Measurements from ENCODE around the gene CNKSR1. TPM values are rescaled to one million over a fixed set of nuclear protein-coding genes. Genes with fewer than 3 reads are reported as not detected.
"Not testable (repeated sequence)": the region's sequence is repeated elsewhere in the genome, so short reads cannot be mapped to it uniquely, and the experiment has no call there.

The CNKSR1 gene
- total RNA-seq, 1 experiment from 2014 or later, result 18.0 TPM

DNA sequence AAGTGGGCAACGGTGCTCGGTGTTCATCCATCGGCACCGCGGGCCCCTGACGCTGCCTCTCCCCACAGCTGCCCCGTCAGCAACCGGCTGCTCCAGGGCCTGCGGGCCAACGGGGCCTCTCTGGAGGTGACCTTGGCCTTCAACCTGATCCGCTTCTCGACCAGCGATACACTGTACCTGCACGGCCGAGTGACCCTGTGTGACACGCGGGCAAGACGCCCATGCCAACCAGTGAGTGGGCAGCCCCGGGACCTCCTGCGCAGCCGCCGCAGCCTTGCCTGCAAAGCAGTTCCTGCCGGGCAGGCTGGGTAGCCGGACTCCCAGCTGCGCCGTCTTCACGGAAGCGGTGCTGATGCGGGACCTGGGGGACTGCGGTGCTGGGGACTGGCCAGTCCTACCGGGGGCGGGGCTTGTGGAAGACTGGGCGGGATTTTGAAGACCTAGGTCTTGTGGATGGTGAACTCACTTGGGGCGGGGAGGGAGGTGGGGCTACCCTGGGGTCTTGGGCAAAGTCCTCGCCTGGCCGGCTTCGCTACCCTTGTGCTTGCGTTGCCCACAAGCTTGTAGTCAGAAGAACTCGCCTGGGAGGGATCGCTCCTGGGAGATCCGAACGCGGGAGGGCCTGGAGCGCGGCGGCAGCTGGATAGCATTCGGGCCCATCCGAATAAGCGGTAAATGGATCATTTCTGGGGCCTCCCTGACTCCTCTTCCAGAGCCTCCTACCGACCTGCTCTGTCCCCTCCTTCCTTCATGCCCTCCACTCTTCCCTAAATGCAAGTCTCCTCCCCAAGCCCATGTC is 47.9 kb downstream of the CNKSR1 start (continued):
- TF ChIP-seq, protein P1, sequence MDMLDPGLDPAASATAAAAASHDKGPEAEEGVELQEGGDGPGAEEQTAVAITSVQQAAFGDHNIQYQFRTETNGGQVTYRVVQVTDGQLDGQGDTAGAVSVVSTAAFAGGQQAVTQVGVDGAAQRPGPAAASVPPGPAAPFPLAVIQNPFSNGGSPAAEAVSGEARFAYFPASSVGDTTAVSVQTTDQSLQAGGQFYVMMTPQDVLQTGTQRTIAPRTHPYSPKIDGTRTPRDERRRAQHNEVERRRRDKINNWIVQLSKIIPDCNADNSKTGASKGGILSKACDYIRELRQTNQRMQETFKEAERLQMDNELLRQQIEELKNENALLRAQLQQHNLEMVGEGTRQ (CRISPR knock-in tag; IDR thresholded peaks at IDR 0.05), result 0 out of 2 replicates have a peak, but pooled peaks have one; percentile 22
- TF ChIP-seq, protein P2, sequence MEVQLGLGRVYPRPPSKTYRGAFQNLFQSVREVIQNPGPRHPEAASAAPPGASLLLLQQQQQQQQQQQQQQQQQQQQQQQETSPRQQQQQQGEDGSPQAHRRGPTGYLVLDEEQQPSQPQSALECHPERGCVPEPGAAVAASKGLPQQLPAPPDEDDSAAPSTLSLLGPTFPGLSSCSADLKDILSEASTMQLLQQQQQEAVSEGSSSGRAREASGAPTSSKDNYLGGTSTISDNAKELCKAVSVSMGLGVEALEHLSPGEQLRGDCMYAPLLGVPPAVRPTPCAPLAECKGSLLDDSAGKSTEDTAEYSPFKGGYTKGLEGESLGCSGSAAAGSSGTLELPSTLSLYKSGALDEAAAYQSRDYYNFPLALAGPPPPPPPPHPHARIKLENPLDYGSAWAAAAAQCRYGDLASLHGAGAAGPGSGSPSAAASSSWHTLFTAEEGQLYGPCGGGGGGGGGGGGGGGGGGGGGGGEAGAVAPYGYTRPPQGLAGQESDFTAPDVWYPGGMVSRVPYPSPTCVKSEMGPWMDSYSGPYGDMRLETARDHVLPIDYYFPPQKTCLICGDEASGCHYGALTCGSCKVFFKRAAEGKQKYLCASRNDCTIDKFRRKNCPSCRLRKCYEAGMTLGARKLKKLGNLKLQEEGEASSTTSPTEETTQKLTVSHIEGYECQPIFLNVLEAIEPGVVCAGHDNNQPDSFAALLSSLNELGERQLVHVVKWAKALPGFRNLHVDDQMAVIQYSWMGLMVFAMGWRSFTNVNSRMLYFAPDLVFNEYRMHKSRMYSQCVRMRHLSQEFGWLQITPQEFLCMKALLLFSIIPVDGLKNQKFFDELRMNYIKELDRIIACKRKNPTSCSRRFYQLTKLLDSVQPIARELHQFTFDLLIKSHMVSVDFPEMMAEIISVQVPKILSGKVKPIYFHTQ (CRISPR knock-in tag; IDR thresholded peaks at IDR 0.05), result no peak

DNA sequence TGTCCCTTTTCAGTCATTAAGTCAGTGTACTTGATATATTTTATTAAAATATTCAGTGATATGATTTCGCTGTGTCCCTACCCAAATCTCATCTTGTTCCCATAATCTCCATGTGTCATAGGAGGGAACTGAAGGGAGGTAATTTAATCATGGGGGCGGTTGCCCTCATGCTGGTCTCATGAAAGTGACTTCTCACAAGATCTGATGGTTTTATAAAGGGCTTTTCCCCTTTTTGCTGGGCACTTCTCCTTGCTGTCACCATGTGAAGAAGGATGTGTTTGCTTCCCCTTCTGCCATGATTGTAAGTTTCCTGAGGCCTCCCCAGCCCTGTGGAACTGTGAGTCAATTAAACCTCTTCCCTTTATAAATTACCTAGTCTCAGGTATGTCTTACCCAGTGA is 53.4 kb downstream of the CNKSR1 start:
- H3K9me3 Mint-ChIP-seq; H3K36me3 Mint-ChIP-seq; H3K4me3 Mint-ChIP-seq; POLR2A ChIA-PET; ATAC-seq; DNase-seq (ENCODE audit: low spot score); H3K27ac Mint-ChIP-seq: not testable (repeated sequence)
- CTCF ChIA-PET, result interaction anchor here (3.0 to 6.1 kb wide), 2 partner anchors 40 to 61 kb away, joined by 9 to 165 read pairs; partner anchors contain the start of genes CATSPER4 and ZNF593
- Mint-ChIP-seq H3K27me3 (ENCODE audit: low read depth) (peaks cover 30% of the 10 kb centered on the region), H3K4me1 (peaks cover 14% of the 10 kb centered on the region)

DNA sequence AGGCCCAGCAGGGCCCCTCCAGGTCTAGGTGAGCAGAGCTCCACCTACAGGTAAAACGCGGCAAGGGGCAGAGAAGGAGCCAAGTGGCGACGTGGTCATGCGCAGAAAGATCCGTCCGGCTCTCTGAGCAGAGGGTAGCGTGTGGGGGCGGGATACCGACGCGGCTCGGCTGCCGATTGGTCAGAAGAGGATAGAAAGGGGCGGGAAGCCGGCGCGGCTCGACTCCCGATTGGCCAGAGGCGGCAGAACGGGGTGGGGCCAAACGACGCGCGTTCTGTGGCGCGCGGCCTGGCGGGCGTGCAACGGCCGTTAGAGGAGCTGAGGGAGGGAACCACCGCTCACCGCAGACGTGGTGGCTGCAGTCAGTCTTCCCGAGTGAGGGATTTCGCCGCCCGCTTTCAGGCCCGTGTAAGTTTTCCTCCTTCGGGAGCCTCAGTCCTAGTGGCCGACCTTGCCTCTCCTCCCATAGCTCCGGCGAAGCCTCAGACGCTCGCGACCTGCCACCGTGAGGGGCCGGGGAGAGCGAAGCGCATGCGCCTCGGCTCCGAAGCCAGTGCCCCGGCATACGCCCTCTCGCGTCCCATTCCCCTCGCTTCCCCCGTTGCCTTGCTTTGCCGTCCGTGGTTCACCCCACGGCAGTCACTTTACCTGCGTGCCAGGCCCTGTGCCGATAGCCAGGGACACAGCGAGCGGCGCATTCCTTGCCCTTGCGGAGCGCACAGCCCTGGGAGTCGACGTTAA is 56.8 kb downstream of the CNKSR1 start, which contains the start of gene CEP85:
CEP85 (plus strand) TSS at position 298 of the 741 bp plus-strand sequence. CDS start 5,584 bp downstream, outside the sequence.
- peak; percentile 99 for DNase-seq (ENCODE audit: low spot score)
- Mint-ChIP-seq H3K27me3 (ENCODE audit: low read depth) (peaks cover 4% of the 10 kb centered on the region), H3K4me1 (peaks cover 25% of the 10 kb centered on the region), H3K36me3 (peaks cover 23% of the 10 kb centered on the region), H3K9me3 (peaks cover 6% of the 10 kb centered on the region; the same call in 1 of the 2 replicates), H3K4me3 (peak within 1 kb of the TSS; percentile 99), H3K27ac (peak within 1 kb of the TSS; percentile 87)
- ChIA-PET POLR2A (interaction anchor here (0.6 to 2.3 kb wide), 15 partner anchors 9 to 198 kb away, joined by 3 to 9 read pairs (median 3); partner anchors contain the start of genes CATSPER4, CD52, DHDDS and ZNF593), CTCF (interaction anchor here (0.5 to 6.1 kb wide), 84 partner anchors 10 to 1366 kb away, joined by 3 to 165 read pairs (median 4); partner anchors contain the start of genes C1orf232, CATSPER4, CD52 and CNKSR1)
- peak; percentile 96 for ATAC-seq
- TF ChIP-seq EMX1 (CRISPR knock-in tag; IDR thresholded peaks at IDR 0.05), result no peak
- 0 out of 2 replicates have a peak, but pooled peaks have one; percentile 5 for TF ChIP-seq NFE2L1 (CRISPR knock-in tag; IDR thresholded peaks at IDR 0.05)
- TF ChIP-seq, protein P3, sequence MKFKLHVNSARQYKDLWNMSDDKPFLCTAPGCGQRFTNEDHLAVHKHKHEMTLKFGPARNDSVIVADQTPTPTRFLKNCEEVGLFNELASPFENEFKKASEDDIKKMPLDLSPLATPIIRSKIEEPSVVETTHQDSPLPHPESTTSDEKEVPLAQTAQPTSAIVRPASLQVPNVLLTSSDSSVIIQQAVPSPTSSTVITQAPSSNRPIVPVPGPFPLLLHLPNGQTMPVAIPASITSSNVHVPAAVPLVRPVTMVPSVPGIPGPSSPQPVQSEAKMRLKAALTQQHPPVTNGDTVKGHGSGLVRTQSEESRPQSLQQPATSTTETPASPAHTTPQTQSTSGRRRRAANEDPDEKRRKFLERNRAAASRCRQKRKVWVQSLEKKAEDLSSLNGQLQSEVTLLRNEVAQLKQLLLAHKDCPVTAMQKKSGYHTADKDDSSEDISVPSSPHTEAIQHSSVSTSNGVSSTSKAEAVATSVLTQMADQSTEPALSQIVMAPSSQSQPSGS (CRISPR knock-in tag; IDR thresholded peaks at IDR 0.05; ENCODE audit: borderline replicate concordance, low read depth), result no peak
- peak; percentile 68; the same call in 1 of the 2 replicates for TF ChIP-seq ETV6 (CRISPR knock-in tag; IDR thresholded peaks at IDR 0.05)
- TF ChIP-seq FOXP1 (CRISPR knock-in tag; IDR thresholded peaks at IDR 0.05; ENCODE audit: borderline replicate concordance), result peak; percentile 48; the same call in 1 of the 2 replicates
- TF ChIP-seq E2F5 (CRISPR knock-in tag; IDR thresholded peaks at IDR 0.05), result peak; percentile 77; the same call in 1 of the 2 replicates
- TF ChIP-seq, protein P4, sequence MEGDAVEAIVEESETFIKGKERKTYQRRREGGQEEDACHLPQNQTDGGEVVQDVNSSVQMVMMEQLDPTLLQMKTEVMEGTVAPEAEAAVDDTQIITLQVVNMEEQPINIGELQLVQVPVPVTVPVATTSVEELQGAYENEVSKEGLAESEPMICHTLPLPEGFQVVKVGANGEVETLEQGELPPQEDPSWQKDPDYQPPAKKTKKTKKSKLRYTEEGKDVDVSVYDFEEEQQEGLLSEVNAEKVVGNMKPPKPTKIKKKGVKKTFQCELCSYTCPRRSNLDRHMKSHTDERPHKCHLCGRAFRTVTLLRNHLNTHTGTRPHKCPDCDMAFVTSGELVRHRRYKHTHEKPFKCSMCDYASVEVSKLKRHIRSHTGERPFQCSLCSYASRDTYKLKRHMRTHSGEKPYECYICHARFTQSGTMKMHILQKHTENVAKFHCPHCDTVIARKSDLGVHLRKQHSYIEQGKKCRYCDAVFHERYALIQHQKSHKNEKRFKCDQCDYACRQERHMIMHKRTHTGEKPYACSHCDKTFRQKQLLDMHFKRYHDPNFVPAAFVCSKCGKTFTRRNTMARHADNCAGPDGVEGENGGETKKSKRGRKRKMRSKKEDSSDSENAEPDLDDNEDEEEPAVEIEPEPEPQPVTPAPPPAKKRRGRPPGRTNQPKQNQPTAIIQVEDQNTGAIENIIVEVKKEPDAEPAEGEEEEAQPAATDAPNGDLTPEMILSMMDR (IDR thresholded peaks at IDR 0.05), result peak; percentile 49; the same call in 1 of the 2 replicates
- TF ChIP-seq SP1 (CRISPR knock-in tag; conservative IDR thresholded peaks at IDR 0.05), result peak; percentile 90
- TF ChIP-seq FOXJ3 (CRISPR knock-in tag; IDR thresholded peaks at IDR 0.05; ENCODE audit: borderline replicate concordance), result no peak
- no peak for TF ChIP-seq ELF4 (CRISPR knock-in tag; IDR thresholded peaks at IDR 0.05; ENCODE audit: low read depth)
- 0 out of 2 replicates have a peak, but pooled peaks have one; percentile 52 for TF ChIP-seq FOXK1 (CRISPR knock-in tag; IDR thresholded peaks at IDR 0.05)
- 0 out of 2 replicates have a peak, but pooled peaks have one; percentile 5 for TF ChIP-seq CREB1 (CRISPR knock-in tag; IDR thresholded peaks at IDR 0.05)
- no peak for TF ChIP-seq ZNF121 (CRISPR knock-in tag; IDR thresholded peaks at IDR 0.05)
- peak; percentile 88 for TF ChIP-seq MAX (CRISPR knock-in tag; IDR thresholded peaks at IDR 0.05)
- no peak for TF ChIP-seq E2F4 (CRISPR knock-in tag; IDR thresholded peaks at IDR 0.05; ENCODE audit: borderline replicate concordance, low read depth)
- TF ChIP-seq JUN (CRISPR knock-in tag; IDR thresholded peaks at IDR 0.05), result no peak
